Activated CD4-positive, alpha-beta T cell treated with anti-CD3 and anti-CD28 coated beads, Interleukin-2, amount 10 ng/mL, durations not matched to agents 7 days and 5 days (primary cell): ENCODE results near the gene HSD3B1. TPM values are rescaled to one million over a fixed set of nuclear protein-coding genes. Genes with fewer than 3 reads are reported as not detected.

ENCODE experiments used
- CTCF ChIA-PET: fragments of 350-600 bp; sonication (Branson Sonifier 250); formaldehyde crosslinking; loops from one replicate; lab custom pipeline; 2021; ENCODE audit warnings: antibody characterized with exemption; lab: Charles Lee
- POLR2A ChIA-PET: fragments of 350-600 bp; sonication (Branson Sonifier 250); formaldehyde crosslinking; loops from one replicate; lab custom pipeline; 2021; ENCODE audit warnings: antibody characterized with exemption; lab: Charles Lee
- DNase-seq: peaks from one replicate; pipeline ENCODE4 v3.0.0-alpha.2; 2020
- H3K27ac Mint-ChIP-seq: one replicate; pipeline ENCODE4 v1.8.0; 2021; ENCODE audit warnings: mild to moderate bottlenecking, moderate library complexity, mixed read lengths
- H3K27me3 Mint-ChIP-seq: one replicate; pipeline ENCODE4 v1.8.0; 2021; ENCODE audit warnings: mixed read lengths
- H3K36me3 Mint-ChIP-seq: one replicate; pipeline ENCODE4 v1.8.0; 2021; ENCODE audit warnings: low read depth, mixed read lengths
- H3K4me1 Mint-ChIP-seq: one replicate; pipeline ENCODE4 v1.8.0; 2021; ENCODE audit warnings: mixed read lengths
- H3K4me3 Mint-ChIP-seq: one replicate; pipeline ENCODE4 v1.8.0; 2021; ENCODE audit warnings: mild to moderate bottlenecking, moderate library complexity, mixed read lengths
- H3K9me3 Mint-ChIP-seq: one replicate; pipeline ENCODE4 v1.8.0; 2021; ENCODE audit warnings: mixed read lengths
- total RNA-seq, 2 experiments: library from RNA; stranded (reverse); gene quantifications; one replicate each; pipeline ENCODE4 v1.2.3, GENCODE V29; 2021

Gene HSD3B1
- total RNA-seq, result not detected

GRCh38 chr1:119506941-119507340 is at the start of gene HSD3B1:
TSS of gene HSD3B1 (plus strand) at chr1:119507210. CDS start at chr1:119507477, 267 bp downstream.
- Mint-ChIP-seq H3K27ac (no peak within 1 kb of the TSS), H3K4me1 (no peaks in the 10 kb centered on the region), H3K27me3 (no peaks in the 10 kb centered on the region), H3K9me3 (no peaks in the 10 kb centered on the region), H3K36me3 (no peaks in the 10 kb centered on the region), H3K4me3 (no peak within 1 kb of the TSS)
- DNase-seq, result no peak
- ChIA-PET CTCF (interaction anchor here (0.9 kb wide), 1 partner anchor 11 kb away, joined by 3 read pairs; no protein-coding TSS in a partner anchor), POLR2A (no interaction called here)

- ChIA-PET CTCF (no interaction called here), POLR2A (no interaction called here)
- Mint-ChIP-seq H3K27ac (no peak overlapping the region), H3K9me3 (no peaks in the 10 kb centered on the region), H3K36me3 (no peaks in the 10 kb centered on the region), H3K4me3 (no peak overlapping the region), H3K27me3 (peaks cover 2% of the 10 kb centered on the region), H3K4me1 (no peaks in the 10 kb centered on the region)
- DNase-seq, result no peak
Measured at GRCh38 chr1:119462964-119463363, 44.0 kb upstream of the HSD3B1 start.

- no peak for DNase-seq
- Mint-ChIP-seq H3K4me1 (no peaks in the 10 kb centered on the region), H3K36me3 (no peaks in the 10 kb centered on the region), H3K9me3 (no peaks in the 10 kb centered on the region), H3K27ac (no peak overlapping the region), H3K4me3 (no peak overlapping the region), H3K27me3 (peaks cover 2% of the 10 kb centered on the region)
- ChIA-PET CTCF (no interaction called here), POLR2A (no interaction called here)
Measured at GRCh38 chr1:119463569-119463968, 43.4 kb upstream of the HSD3B1 start.

GRCh38 chr1:119466445-119466844 is 40.6 kb upstream of the HSD3B1 start:
- Mint-ChIP-seq H3K27ac (no peak overlapping the region), H3K4me1 (no peaks in the 10 kb centered on the region), H3K4me3 (no peak overlapping the region), H3K27me3 (peaks cover 2% of the 10 kb centered on the region), H3K9me3 (no peaks in the 10 kb centered on the region), H3K36me3 (no peaks in the 10 kb centered on the region)
- POLR2A ChIA-PET, result no interaction called here
- CTCF ChIA-PET, result no interaction called here
- no peak for DNase-seq

- Mint-ChIP-seq H3K27me3 (peaks cover 2% of the 10 kb centered on the region), H3K9me3 (no peaks in the 10 kb centered on the region), H3K27ac (no peak overlapping the region), H3K36me3 (no peaks in the 10 kb centered on the region), H3K4me1 (no peaks in the 10 kb centered on the region), H3K4me3 (no peak overlapping the region)
- CTCF ChIA-PET, result no interaction called here
- DNase-seq, result no peak
- POLR2A ChIA-PET, result no interaction called here
Measured at GRCh38 chr1:119467219-119467618, 39.8 kb upstream of the HSD3B1 start.

- H3K36me3 Mint-ChIP-seq, result no peaks in the 10 kb centered on the region
- no peak for DNase-seq
- H3K27me3 Mint-ChIP-seq, result peaks cover 2% of the 10 kb centered on the region
- CTCF ChIA-PET, result no interaction called here
- no peak overlapping the region for H3K27ac Mint-ChIP-seq
- no peak overlapping the region for H3K4me3 Mint-ChIP-seq
- no peaks in the 10 kb centered on the region for H3K9me3 Mint-ChIP-seq
- H3K4me1 Mint-ChIP-seq, result no peaks in the 10 kb centered on the region
- POLR2A ChIA-PET, result no interaction called here
Measured at GRCh38 chr1:119467857-119468668, 38.9 kb upstream of the HSD3B1 start.

GRCh38 chr1:119469741-119470140 is 37.3 kb upstream of the HSD3B1 start:
- no peaks in the 10 kb centered on the region for H3K36me3 Mint-ChIP-seq

GRCh38 chr1:119470377-119470776 is 36.6 kb upstream of the HSD3B1 start:
- POLR2A ChIA-PET, result interaction anchor here (0.6 kb wide), 1 partner anchor 19 kb away, joined by 4 read pairs; no protein-coding TSS in a partner anchor
- Mint-ChIP-seq H3K27ac (no peak overlapping the region), H3K27me3 (peaks cover 3% of the 10 kb centered on the region), H3K4me3 (no peak overlapping the region), H3K4me1 (no peaks in the 10 kb centered on the region), H3K36me3 (no peaks in the 10 kb centered on the region), H3K9me3 (no peaks in the 10 kb centered on the region)
- CTCF ChIA-PET, result no interaction called here
- DNase-seq, result no peak

More at GRCh38 chr1:119469741-119470140, 37.3 kb upstream of the HSD3B1 start:
- no peak for DNase-seq
- no peak overlapping the region for H3K27ac Mint-ChIP-seq
- POLR2A ChIA-PET, result no interaction called here
- CTCF ChIA-PET, result no interaction called here
- H3K4me1 Mint-ChIP-seq, result no peaks in the 10 kb centered on the region
- no peak overlapping the region for H3K4me3 Mint-ChIP-seq
- H3K9me3 Mint-ChIP-seq, result no peaks in the 10 kb centered on the region
- H3K27me3 Mint-ChIP-seq, result peaks cover 2% of the 10 kb centered on the region

GRCh38 chr1:119470958-119471357 is 36.1 kb upstream of the HSD3B1 start:
- POLR2A ChIA-PET, result interaction anchor here (0.6 kb wide), 1 partner anchor 18 kb away, joined by 4 read pairs; no protein-coding TSS in a partner anchor

GRCh38 chr1:119471566-119471965 is 35.4 kb upstream of the HSD3B1 start:
- no peak overlapping the region for H3K4me3 Mint-ChIP-seq
- POLR2A ChIA-PET, result no interaction called here
- no peaks in the 10 kb centered on the region for H3K4me1 Mint-ChIP-seq
- no peaks in the 10 kb centered on the region for H3K36me3 Mint-ChIP-seq
- H3K27ac Mint-ChIP-seq, result no peak overlapping the region
- no peaks in the 10 kb centered on the region for H3K9me3 Mint-ChIP-seq
- no peak for DNase-seq
- CTCF ChIA-PET, result no interaction called here
- peaks cover 3% of the 10 kb centered on the region for H3K27me3 Mint-ChIP-seq

More at GRCh38 chr1:119470958-119471357, 36.1 kb upstream of the HSD3B1 start:
- DNase-seq, result no peak
- no peaks in the 10 kb centered on the region for H3K36me3 Mint-ChIP-seq
- CTCF ChIA-PET, result no interaction called here
- no peak overlapping the region for H3K27ac Mint-ChIP-seq
- H3K4me3 Mint-ChIP-seq, result no peak overlapping the region
- H3K27me3 Mint-ChIP-seq, result peaks cover 3% of the 10 kb centered on the region
- no peaks in the 10 kb centered on the region for H3K4me1 Mint-ChIP-seq
- H3K9me3 Mint-ChIP-seq, result no peaks in the 10 kb centered on the region

- ChIA-PET CTCF (no interaction called here), POLR2A (no interaction called here)
- H3K36me3 Mint-ChIP-seq, result no peaks in the 10 kb centered on the region
- no peaks in the 10 kb centered on the region for H3K4me1 Mint-ChIP-seq
- DNase-seq, result no peak
- no peak overlapping the region for H3K27ac Mint-ChIP-seq
- no peak overlapping the region for H3K4me3 Mint-ChIP-seq
- H3K27me3 Mint-ChIP-seq, result peaks cover 2% of the 10 kb centered on the region
- no peaks in the 10 kb centered on the region for H3K9me3 Mint-ChIP-seq
Measured at GRCh38 chr1:119472080-119472818, 34.8 kb upstream of the HSD3B1 start.

GRCh38 chr1:119472819-119473175 is 34.2 kb upstream of the HSD3B1 start:
- Mint-ChIP-seq H3K27me3 (peaks cover 2% of the 10 kb centered on the region), H3K4me3 (no peak overlapping the region), H3K36me3 (no peaks in the 10 kb centered on the region), H3K27ac (no peak overlapping the region), H3K9me3 (no peaks in the 10 kb centered on the region), H3K4me1 (no peaks in the 10 kb centered on the region)
- no peak for DNase-seq
- ChIA-PET POLR2A (no interaction called here), CTCF (no interaction called here)

GRCh38 chr1:119475866-119476439 is 31.1 kb upstream of the HSD3B1 start:
- Mint-ChIP-seq H3K4me3 (no peak overlapping the region), H3K4me1 (no peaks in the 10 kb centered on the region), H3K36me3 (no peaks in the 10 kb centered on the region), H3K27me3 (peaks cover 2% of the 10 kb centered on the region), H3K9me3 (no peaks in the 10 kb centered on the region), H3K27ac (no peak overlapping the region)
- CTCF ChIA-PET, result no interaction called here
- DNase-seq, result peak; percentile 30
- POLR2A ChIA-PET, result no interaction called here
